Fibroblast of lung (primary cell): ENCODE data around the gene CDK11B. TPM values are rescaled to one million over a fixed set of nuclear protein-coding genes. Genes with fewer than 3 reads are reported as not detected.
A peak's percentile ranks its signal among the peaks of the same experiment; 100 is the strongest.

Experiments
- DNase-seq, 2 donors: peaks; one replicate each; pipeline versions ENCODE4 v3.0.0 to v3.0.0-alpha.2; 2010; ENCODE audit warnings: low read depth in 2 of 2
- H2AFZ ChIP-seq: 2 replicates; pipeline ENCODE4 v1.5.1; 2012; ENCODE audit warnings: low read length, control low read depth, inconsistent platforms
- H3K27ac ChIP-seq: 2 replicates; pipeline ENCODE4 v1.5.1; 2011; ENCODE audit warnings: low read length, control low read depth; ENCODE audit not compliant: insufficient read depth
- H3K27me3 ChIP-seq: 2 replicates; pipeline ENCODE4 v1.5.1; 2011; ENCODE audit warnings: mild to moderate bottlenecking, low read length; ENCODE audit not compliant: control insufficient read depth, insufficient read depth
- H3K36me3 ChIP-seq: 2 replicates; pipeline ENCODE4 v1.5.1; 2011; ENCODE audit warnings: low read length; ENCODE audit not compliant: control insufficient read depth, insufficient read depth
- H3K4me1 ChIP-seq: 2 replicates; pipeline ENCODE4 v1.5.1; 2011; ENCODE audit warnings: low read length; ENCODE audit not compliant: control insufficient read depth, insufficient read depth; ENCODE audit errors: extremely low read depth
- H3K4me2 ChIP-seq: 2 replicates; pipeline ENCODE4 v1.5.1; 2011; ENCODE audit warnings: low read length, control low read depth; ENCODE audit not compliant: insufficient read depth; ENCODE audit errors: extremely low read depth
- H3K4me3 ChIP-seq, 4 experiments: fragments of 200-600 bp in 1 of 4; sonication (generic) in 1 of 4; replicated peaks in 1 of 4; 2 replicates each; pipeline ENCODE4 v1.5.1; 2011 to 2016; ENCODE audit warnings: low read length in 4 of 4, low read depth in 3 of 4, mild to moderate bottlenecking in 3 of 4, control low read depth in 2 of 4, inconsistent platforms in 1 of 4, mixed read lengths in 1 of 4; ENCODE audit not compliant: insufficient read depth in 1 of 4; ENCODE audit errors: control extremely low read depth in 1 of 4
- H3K79me2 ChIP-seq: 2 replicates; pipeline ENCODE4 v1.5.1; 2012; ENCODE audit warnings: mild to moderate bottlenecking, low read length, inconsistent platforms; ENCODE audit not compliant: control insufficient read depth, insufficient read depth
- H3K9ac ChIP-seq: 2 replicates; pipeline ENCODE4 v1.5.1; 2011; ENCODE audit warnings: mild to moderate bottlenecking, low read length, control low read depth; ENCODE audit not compliant: insufficient read depth
- H3K9me3 ChIP-seq: 2 replicates; pipeline ENCODE4 v1.5.1; 2012; ENCODE audit warnings: low read depth, low read length; ENCODE audit not compliant: control insufficient read depth, insufficient read depth
- H4K20me1 ChIP-seq: 2 replicates; pipeline ENCODE4 v1.5.1; 2011; ENCODE audit warnings: low read length; ENCODE audit not compliant: control insufficient read depth, insufficient read depth; ENCODE audit errors: extremely low read depth
- EZH2 ChIP-seq: IDR thresholded peaks from 2 replicates; pipeline ENCODE4 v1.5.1; 2012; ENCODE audit warnings: low read length, control low read depth, mild to moderate bottlenecking; ENCODE audit errors: missing control alignments
- polyA plus RNA-seq, 2 donors: library from polyadenylated mRNA; depleted of rRNA in 1 of 2; stranded (reverse) in 1 of 2; unstranded in 1 of 2; fragments of >200 nt; gene quantifications; 2 replicates each; pipeline ENCODE4 v1.2.1, GENCODE V29; 2011 to 2012; ENCODE audit warnings: missing spikeins in 1 of 2
- total RNA-seq: library from RNA; depleted of rRNA; stranded (reverse); fragments of >200 nt; gene quantifications from 2 replicates; pipeline ENCODE4 v1.2.1, GENCODE V29; 2014
- TF ChIP-seq, protein P1 (sequence below), 2 donors: IDR thresholded peaks in 1 of 2; conservative IDR thresholded peaks in 1 of 2; 1 replicate in 1 of 2; 2 replicates in 1 of 2; pipeline ENCODE4 v1.5.1; 2011 to 2012; ENCODE audit warnings: low read length in 2 of 2, control low read depth in 1 of 2, inconsistent platforms in 1 of 2, low read depth in 1 of 2, mild to moderate bottlenecking in 1 of 2

Gene CDK11B
- total and polyA plus RNA-seq, 2 donors (not counting 1 experiment from before 2014, with no cell fraction given): 2.5 to 9.7 TPM

DNA sequence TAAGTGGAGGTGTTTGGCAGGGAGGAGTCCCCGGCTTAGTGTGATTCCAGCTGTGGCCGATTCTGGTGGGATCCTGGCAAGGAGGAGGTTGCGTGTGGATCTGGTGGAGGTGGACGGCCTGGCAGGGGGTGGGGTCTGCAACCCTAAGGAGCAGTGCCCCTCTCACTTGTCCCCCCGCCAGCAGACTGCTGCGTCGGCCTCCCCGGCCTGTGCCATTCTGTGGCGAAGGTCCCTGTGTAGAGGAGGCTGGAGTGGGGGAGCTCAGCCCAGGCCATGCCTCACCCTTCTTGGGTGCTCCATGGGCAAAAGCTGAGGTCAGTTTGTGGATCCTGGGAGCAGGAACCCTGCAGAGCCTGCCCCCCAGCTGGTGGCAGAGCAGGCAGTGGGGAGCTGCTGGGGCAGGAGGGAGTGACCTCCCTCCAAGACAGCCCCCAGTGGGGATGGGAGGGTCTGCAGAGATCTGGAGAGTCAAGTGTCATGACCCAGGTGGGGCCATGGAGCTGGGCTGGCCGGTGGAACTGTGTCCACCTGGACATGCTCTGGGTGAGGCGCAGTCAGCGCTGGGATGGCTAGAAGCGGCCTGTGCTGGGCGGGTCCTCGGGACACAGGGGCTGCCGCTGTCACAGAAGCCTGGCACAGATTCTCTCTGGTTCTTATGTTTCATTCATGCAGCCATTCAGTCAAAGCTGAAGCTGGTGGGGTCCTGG lies 38.2 kb downstream of the CDK11B start:
- no peak for TF ChIP-seq EZH2
- TF ChIP-seq, protein P1, sequence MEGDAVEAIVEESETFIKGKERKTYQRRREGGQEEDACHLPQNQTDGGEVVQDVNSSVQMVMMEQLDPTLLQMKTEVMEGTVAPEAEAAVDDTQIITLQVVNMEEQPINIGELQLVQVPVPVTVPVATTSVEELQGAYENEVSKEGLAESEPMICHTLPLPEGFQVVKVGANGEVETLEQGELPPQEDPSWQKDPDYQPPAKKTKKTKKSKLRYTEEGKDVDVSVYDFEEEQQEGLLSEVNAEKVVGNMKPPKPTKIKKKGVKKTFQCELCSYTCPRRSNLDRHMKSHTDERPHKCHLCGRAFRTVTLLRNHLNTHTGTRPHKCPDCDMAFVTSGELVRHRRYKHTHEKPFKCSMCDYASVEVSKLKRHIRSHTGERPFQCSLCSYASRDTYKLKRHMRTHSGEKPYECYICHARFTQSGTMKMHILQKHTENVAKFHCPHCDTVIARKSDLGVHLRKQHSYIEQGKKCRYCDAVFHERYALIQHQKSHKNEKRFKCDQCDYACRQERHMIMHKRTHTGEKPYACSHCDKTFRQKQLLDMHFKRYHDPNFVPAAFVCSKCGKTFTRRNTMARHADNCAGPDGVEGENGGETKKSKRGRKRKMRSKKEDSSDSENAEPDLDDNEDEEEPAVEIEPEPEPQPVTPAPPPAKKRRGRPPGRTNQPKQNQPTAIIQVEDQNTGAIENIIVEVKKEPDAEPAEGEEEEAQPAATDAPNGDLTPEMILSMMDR (conservative IDR thresholded peaks at IDR 0.05 in 1 of 2, IDR thresholded peaks at IDR 0.05 in 1 of 2; ENCODE audit: low read depth in 1 of 2, low read length in 2 of 2): no peak
- no peak for DNase-seq
- H3K9me3 ChIP-seq: no peaks in the 10 kb centered on the region
- H3K4me3 ChIP-seq: no peak overlapping the region
- no peak overlapping the region for H3K4me2 ChIP-seq
- H3K79me2 ChIP-seq: peaks cover 10% of the 10 kb centered on the region
- no peak overlapping the region for H3K27ac ChIP-seq
- peaks cover 5% of the 10 kb centered on the region for H3K36me3 ChIP-seq
- no peak overlapping the region for H2AFZ ChIP-seq
- H4K20me1 ChIP-seq: no peaks in the 10 kb centered on the region
- H3K27me3 ChIP-seq: no peaks in the 10 kb centered on the region
- peaks cover 4% of the 10 kb centered on the region for H3K4me1 ChIP-seq
- H3K9ac ChIP-seq: no peak overlapping the region

DNA sequence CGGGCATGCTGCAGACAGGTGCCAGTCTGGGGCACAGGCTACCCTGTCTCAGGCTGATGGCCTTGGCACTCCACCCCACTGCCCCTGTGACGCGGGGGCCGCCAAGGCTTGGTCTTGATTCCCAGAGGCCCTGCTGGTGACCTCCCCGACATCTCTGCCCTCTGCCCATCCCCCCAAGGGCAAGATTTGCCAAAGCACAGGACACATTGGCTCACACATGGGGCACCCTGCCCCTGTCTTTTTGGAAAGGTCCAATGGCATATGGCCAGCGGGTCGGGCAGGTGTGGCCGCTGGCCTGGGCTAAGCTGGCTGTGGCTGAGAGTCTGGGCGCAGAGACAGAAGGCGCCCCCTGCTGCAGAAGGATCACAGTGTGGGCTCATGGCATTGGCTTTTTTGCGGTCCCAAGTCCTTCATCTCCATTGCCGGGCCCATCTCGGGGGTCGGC lies 38.9 kb downstream of the CDK11B start:
- Histone ChIP-seq H3K36me3 (peaks cover 5% of the 10 kb centered on the region), H2AFZ (no peak overlapping the region), H3K4me1 (peaks cover 4% of the 10 kb centered on the region), H3K27ac (no peak overlapping the region), H3K4me2 (no peak overlapping the region), H4K20me1 (no peaks in the 10 kb centered on the region), H3K79me2 (peaks cover 12% of the 10 kb centered on the region), H3K4me3 (no peak overlapping the region), H3K9ac (no peak overlapping the region), H3K27me3 (no peaks in the 10 kb centered on the region), H3K9me3 (no peaks in the 10 kb centered on the region)
- DNase-seq: no peak
- TF ChIP-seq, protein P1 (conservative IDR thresholded peaks at IDR 0.05 in 1 of 2, IDR thresholded peaks at IDR 0.05 in 1 of 2; ENCODE audit: low read depth in 1 of 2, low read length in 2 of 2): peak in 1 of 2 donors; percentile 31
- TF ChIP-seq EZH2: no peak

DNA sequence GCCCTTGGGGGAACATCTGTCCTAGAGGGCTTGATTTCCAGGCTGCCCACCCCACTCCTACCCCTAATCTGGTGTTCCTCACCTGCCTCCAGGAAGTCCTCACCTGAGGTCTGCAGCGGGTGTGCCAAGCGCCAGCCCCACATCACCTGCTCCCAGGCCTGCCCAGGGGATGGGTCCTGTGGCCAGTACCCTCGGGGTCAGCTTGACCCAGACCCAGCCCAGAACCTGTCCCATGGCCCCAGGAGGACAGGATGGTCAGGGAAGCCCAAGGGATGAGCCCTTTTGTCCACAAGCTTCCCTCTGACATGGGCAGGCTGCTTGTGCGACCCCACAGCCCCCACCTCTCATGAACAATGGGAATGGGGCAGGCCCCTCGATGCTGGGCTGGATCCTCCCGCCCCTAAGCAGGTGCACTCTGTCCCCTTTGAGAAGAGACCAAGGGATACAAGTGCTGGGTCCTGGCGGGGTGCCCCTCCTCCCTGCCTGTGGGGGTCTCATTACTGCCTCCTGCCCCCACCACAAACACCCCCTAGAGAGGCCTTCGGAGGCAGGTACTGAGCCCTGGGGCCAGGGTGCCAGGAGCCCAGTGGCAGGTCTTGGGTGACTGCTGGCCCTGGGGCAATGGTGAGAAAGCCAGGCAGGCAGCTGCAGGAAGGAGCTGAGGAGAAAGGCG lies 40.3 kb downstream of the CDK11B start:
- Histone ChIP-seq H3K4me1 (peaks cover 10% of the 10 kb centered on the region), H3K27ac (no peak overlapping the region), H3K9ac (no peak overlapping the region), H3K9me3 (no peaks in the 10 kb centered on the region), H3K27me3 (no peaks in the 10 kb centered on the region), H3K4me2 (no peak overlapping the region), H2AFZ (no peak overlapping the region), H4K20me1 (no peaks in the 10 kb centered on the region), H3K36me3 (peaks cover 4% of the 10 kb centered on the region), H3K79me2 (peaks cover 20% of the 10 kb centered on the region), H3K4me3 (no peak overlapping the region)
- TF ChIP-seq, protein P1 (conservative IDR thresholded peaks at IDR 0.05 in 1 of 2, IDR thresholded peaks at IDR 0.05 in 1 of 2; ENCODE audit: low read depth in 1 of 2, low read length in 2 of 2): no peak
- TF ChIP-seq EZH2: no peak
- DNase-seq: no peak
